Thoracic aorta (tissue), 2 donors: Measurements from ENCODE around the gene VPS26C. TPM values are rescaled to one million over a fixed set of nuclear protein-coding genes. Genes with fewer than 3 reads are reported as not detected.

Experiments
- ATAC-seq: fragments of 150-250 bp; one replicate; pipeline ENCODE4 v1.8.0; 2017; ENCODE audit warnings: low read depth; ENCODE audit not compliant: insufficient number of reproducible peaks, low FRiP score
- DNase-seq: peaks from one replicate; pipeline ENCODE4 v3.0.0-alpha.2; 2020; ENCODE audit warnings: low spot score
- H3K27ac ChIP-seq, 2 donors: fragments of 200-600 bp; sonication (generic); 1 replicate in 1 of 2; 2 replicates in 1 of 2; pipeline ENCODE4 v1.5.1; 2016; ENCODE audit warnings: mild to moderate bottlenecking in 2 of 2, moderate library complexity in 2 of 2
- H3K27me3 ChIP-seq: fragments of 200-600 bp; sonication (generic); replicated peaks from 2 replicates; pipeline ENCODE4 v1.6.0; 2016; ENCODE audit warnings: mild to moderate bottlenecking; ENCODE audit not compliant: insufficient read depth
- H3K36me3 ChIP-seq: fragments of 200-600 bp; sonication (generic); one replicate; pipeline ENCODE4 v1.5.1; 2016
- H3K4me1 ChIP-seq, 2 donors: fragments of 200-600 bp; sonication (generic); 1 replicate in 1 of 2; 2 replicates in 1 of 2; pipeline versions ENCODE4 v1.5.1 to v1.6.0; 2016; ENCODE audit warnings: low read depth in 2 of 2, mild to moderate bottlenecking in 1 of 2; ENCODE audit not compliant: control insufficient read depth in 1 of 2
- H3K4me3 ChIP-seq: fragments of 200-600 bp; sonication (generic); 2 replicates; pipeline ENCODE4 v1.5.1; 2016; ENCODE audit warnings: mild to moderate bottlenecking
- H3K9me3 ChIP-seq: fragments of 200-600 bp; sonication (generic); 2 replicates; pipeline ENCODE4 v1.5.1; 2016
- CTCF ChIP-seq: fragments of 200-600 bp; sonication (generic); IDR thresholded peaks from one replicate; pipeline ENCODE4 v1.5.1; 2019; ENCODE audit warnings: antibody characterized with exemption
- total RNA-seq, 2 donors: library from RNA; depleted of rRNA; stranded (reverse); fragments of >200 nt; gene quantifications; one replicate each; pipeline versions ENCODE4 v1.1.0 to v1.2.3, GENCODE V29; 2016

VPS26C gene
- total RNA-seq, 2 donors from 2014 or later = 73.5 to 102 TPM

GRCh38 chr21:37270576-37271365 lies 3.6 kb upstream of the VPS26C start:
- H3K27ac ChIP-seq = no peak overlapping the region
- no peaks in the 10 kb centered on the region for H3K27me3 ChIP-seq
- DNase-seq (no peak), ATAC-seq (no peak)
- H3K4me1 ChIP-seq = peaks cover 6 to 13% of the 10 kb centered on the region in 2 donors
- no peak overlapping the region for H3K4me3 ChIP-seq
- no peak for TF ChIP-seq CTCF
- no peaks in the 10 kb centered on the region for H3K9me3 ChIP-seq
- H3K36me3 ChIP-seq = no peaks in the 10 kb centered on the region

- Histone ChIP-seq H3K9me3 (no peaks in the 10 kb centered on the region), H3K4me3 (no peak overlapping the region), H3K27ac (no peak overlapping the region), H3K36me3 (no peaks in the 10 kb centered on the region), H3K4me1 (peaks cover 17 to 26% of the 10 kb centered on the region in 2 donors), H3K27me3 (no peaks in the 10 kb centered on the region)
- ATAC-seq = no peak
- TF ChIP-seq CTCF = no peak
- DNase-seq = no peak
These were observed 2.3 kb upstream of the VPS26C start for GRCh38 chr21:37269481-37269880.

GRCh38 chr21:37268186-37268503 lies 1.0 kb upstream of the VPS26C start:
- ATAC-seq = no peak
- no peaks in the 10 kb centered on the region for H3K36me3 ChIP-seq
- H3K4me3 ChIP-seq = peak overlapping the region; percentile 91
- no peaks in the 10 kb centered on the region for H3K27me3 ChIP-seq
- no peak for TF ChIP-seq CTCF
- H3K27ac ChIP-seq = peak overlapping the region; percentile 98
- peaks cover 25 to 33% of the 10 kb centered on the region in 2 donors for H3K4me1 ChIP-seq
- no peak for DNase-seq
- H3K9me3 ChIP-seq = no peaks in the 10 kb centered on the region

GRCh38 chr21:37266515-37267221 lies 466 bp downstream of the VPS26C start:
- DNase-seq = no peak
- Histone ChIP-seq H3K9me3 (no peaks in the 10 kb centered on the region), H3K27ac (peak overlapping the region; percentile 98), H3K27me3 (no peaks in the 10 kb centered on the region), H3K36me3 (no peaks in the 10 kb centered on the region), H3K4me3 (peak overlapping the region; percentile 91), H3K4me1 (peaks cover 25 to 33% of the 10 kb centered on the region in 2 donors)
- ATAC-seq = peak; percentile 1
- no peak for TF ChIP-seq CTCF

GRCh38 chr21:37264808-37265207 lies 2.3 kb downstream of the VPS26C start:
- Histone ChIP-seq H3K9me3 (no peaks in the 10 kb centered on the region), H3K36me3 (no peaks in the 10 kb centered on the region), H3K4me3 (no peak overlapping the region), H3K27ac (no peak overlapping the region), H3K4me1 (peaks cover 25 to 33% of the 10 kb centered on the region in 2 donors), H3K27me3 (no peaks in the 10 kb centered on the region)
- DNase-seq = no peak
- no peak for TF ChIP-seq CTCF
- ATAC-seq = no peak
